Skeletal muscle tissue (tissue), 4 donors: Measurements from ENCODE around the gene HDAC3. TPM values are rescaled to one million over a fixed set of nuclear protein-coding genes. Genes with fewer than 3 reads are reported as not detected.

Experiments
- H3K27ac ChIP-seq: one replicate; pipeline ENCODE4 v1.7.0; 2013; ENCODE audit warnings: mild to moderate bottlenecking, low read depth, low read length, inconsistent platforms
- H3K27me3 ChIP-seq, 3 donors: one replicate each; pipeline ENCODE4 v1.7.0; 2013; ENCODE audit warnings: low read length in 3 of 3; ENCODE audit not compliant: control insufficient read depth in 3 of 3, insufficient read depth in 3 of 3
- H3K36me3 ChIP-seq, 3 donors: one replicate each; pipeline ENCODE4 v1.7.0; 2013; ENCODE audit warnings: low read length in 3 of 3; ENCODE audit not compliant: control insufficient read depth in 3 of 3, insufficient read depth in 3 of 3
- H3K4me1 ChIP-seq, 3 donors: one replicate each; pipeline ENCODE4 v1.7.0; 2013; ENCODE audit warnings: low read length in 3 of 3, mild to moderate bottlenecking in 3 of 3; ENCODE audit not compliant: control insufficient read depth in 3 of 3, insufficient read depth in 3 of 3
- H3K4me3 ChIP-seq, 3 donors: one replicate each; pipeline ENCODE4 v1.7.0; 2013; ENCODE audit warnings: low read length in 3 of 3
- H3K9ac ChIP-seq, 3 donors: one replicate each; pipeline ENCODE4 v1.7.0; 2013; ENCODE audit warnings: low read length in 3 of 3, mild to moderate bottlenecking in 3 of 3, moderate library complexity in 2 of 3, low read depth in 1 of 3
- H3K9me3 ChIP-seq, 3 donors: one replicate each; pipeline ENCODE4 v1.7.0; 2013; ENCODE audit warnings: low read length in 3 of 3; ENCODE audit not compliant: control insufficient read depth in 3 of 3
- total RNA-seq: library from RNA; depleted of rRNA; stranded (reverse); fragments of >200 nt; gene quantifications from one replicate; pipeline ENCODE4 v1.2.3, GENCODE V29; 2014
- donor health status: Osteomylitis.

The HDAC3 gene
- total RNA-seq, 1 donor from 2014 or later = 40.7 TPM

GRCh38 chr5:141623611-141624010, 13.0 kb downstream of the HDAC3 start:
- Histone ChIP-seq H3K27ac (no peak overlapping the region), H3K4me3 (no peak overlapping the region), H3K9me3 (no peaks in the 10 kb centered on the region), H3K36me3 (peaks cover 51 to 65% (median 64%) of the 10 kb centered on the region in 3 donors), H3K27me3 (no peaks in the 10 kb centered on the region), H3K9ac (no peak overlapping the region), H3K4me1 (peaks cover 0 to 5% (median 3%) of the 10 kb centered on the region in 3 donors)

DNA sequence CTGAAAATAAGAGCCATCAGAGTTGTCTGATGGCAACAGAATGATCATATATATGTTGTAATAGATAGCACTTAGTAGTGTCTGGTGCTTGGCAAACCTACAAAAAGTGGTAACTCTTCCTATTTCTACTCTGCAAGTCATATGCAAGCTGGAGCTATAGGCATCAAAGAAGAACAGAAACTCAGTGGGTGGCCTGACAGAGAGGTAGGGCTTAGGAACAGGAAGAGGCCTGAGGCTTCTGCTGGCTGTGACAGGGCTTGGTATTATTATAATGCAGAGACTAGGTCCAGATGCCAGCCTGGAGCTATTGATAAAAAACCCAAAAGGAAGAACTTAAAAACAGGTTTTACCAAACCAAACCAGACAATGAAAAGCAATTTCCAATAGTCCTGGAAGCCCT, 13.5 kb downstream of the HDAC3 start:
- Histone ChIP-seq H3K27ac (no peak overlapping the region), H3K4me3 (no peak overlapping the region), H3K9me3 (no peaks in the 10 kb centered on the region), H3K9ac (no peak overlapping the region), H3K27me3 (no peaks in the 10 kb centered on the region), H3K36me3 (peaks cover 47 to 61% (median 60%) of the 10 kb centered on the region in 3 donors), H3K4me1 (peaks cover 0 to 5% (median 3%) of the 10 kb centered on the region in 3 donors)

GRCh38 chr5:141618804-141619554, 17.7 kb downstream of the HDAC3 start, which contains the start of gene DIAPH1:
Gene DIAPH1, minus strand, starts transcription at chr5:141619000. Its CDS starts 86 bp downstream, at chr5:141618914.
- Histone ChIP-seq H3K9me3 (no peaks in the 10 kb centered on the region), H3K27me3 (no peaks in the 10 kb centered on the region), H3K36me3 (peaks cover 22 to 30% (median 29%) of the 10 kb centered on the region in 3 donors), H3K9ac (peak within 1 kb of the TSS; percentile 88 to 96 (median 93)), H3K4me1 (peaks cover 14 to 30% (median 24%) of the 10 kb centered on the region in 3 donors), H3K4me3 (peak within 1 kb of the TSS; percentile 70 to 84 (median 72)), H3K27ac (peak within 1 kb of the TSS; percentile 96)

DNA sequence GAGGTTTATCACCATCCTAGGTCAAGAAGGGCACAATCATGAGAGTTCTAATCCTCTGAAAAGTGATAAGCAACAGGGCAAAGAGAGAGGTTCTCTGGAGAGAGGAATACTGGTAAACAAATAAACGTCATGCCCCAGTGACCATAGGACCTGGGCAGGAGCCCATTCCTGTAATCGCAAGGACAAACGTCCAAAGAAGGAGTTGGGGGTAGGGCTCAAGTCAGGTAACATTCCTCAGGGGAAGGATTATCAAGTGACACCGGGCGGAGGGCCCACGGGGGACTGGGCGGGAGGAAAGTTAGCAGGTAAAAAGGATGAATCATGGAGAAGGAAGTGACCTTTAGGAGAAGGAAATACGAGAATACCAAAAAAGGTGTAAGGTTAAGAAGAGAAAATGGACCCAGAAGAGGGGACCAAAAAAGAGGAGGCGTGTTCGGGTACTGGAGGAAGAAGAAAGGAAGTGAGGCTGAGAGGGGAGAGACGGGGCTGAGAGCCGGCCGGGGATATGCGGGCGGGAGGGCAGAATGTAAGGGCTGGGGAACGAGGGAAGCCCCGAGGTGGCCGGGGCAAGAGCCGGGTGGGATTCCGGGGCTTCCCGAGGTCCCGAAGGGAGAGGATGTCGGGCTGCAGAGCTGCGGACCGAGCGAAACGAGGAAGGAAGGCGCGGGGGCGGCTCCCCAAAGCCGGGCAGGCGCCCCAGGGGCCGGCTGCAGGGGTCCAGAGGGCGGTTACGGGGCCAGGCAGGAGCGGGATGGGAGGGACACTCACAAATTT, 18.4 kb downstream of the HDAC3 start:
- peaks cover 19 to 35% (median 29%) of the 10 kb centered on the region in 3 donors for H3K4me1 ChIP-seq
- peaks cover 18 to 25% (median 24%) of the 10 kb centered on the region in 3 donors for H3K36me3 ChIP-seq
- peak overlapping the region; percentile 96 for H3K27ac ChIP-seq
- H3K9ac ChIP-seq = peak overlapping the region; percentile 88 to 96 (median 93)
- no peaks in the 10 kb centered on the region for H3K9me3 ChIP-seq
- H3K4me3 ChIP-seq = peak overlapping the region; percentile 70 to 84 (median 72)
- no peaks in the 10 kb centered on the region for H3K27me3 ChIP-seq

GRCh38 chr5:141617682-141618029, 19.0 kb downstream of the HDAC3 start:
- Histone ChIP-seq H3K4me1 (peaks cover 22 to 41% (median 35%) of the 10 kb centered on the region in 3 donors), H3K4me3 (peak overlapping the region; percentile 70 to 84 (median 72)), H3K27me3 (no peaks in the 10 kb centered on the region), H3K27ac (peak overlapping the region; percentile 96), H3K36me3 (peaks cover 18 to 23% (median 21%) of the 10 kb centered on the region in 3 donors), H3K9ac (peak overlapping the region; percentile 88 to 96 (median 93)), H3K9me3 (no peaks in the 10 kb centered on the region)

- H3K4me3 ChIP-seq = peak overlapping the region; percentile 70 to 84 (median 72)
- H3K27ac ChIP-seq = peak overlapping the region; percentile 96
- peaks cover 16 to 21% (median 20%) of the 10 kb centered on the region in 3 donors for H3K36me3 ChIP-seq
- peaks cover 22 to 43% (median 36%) of the 10 kb centered on the region in 3 donors for H3K4me1 ChIP-seq
- no peaks in the 10 kb centered on the region for H3K9me3 ChIP-seq
- no peaks in the 10 kb centered on the region for H3K27me3 ChIP-seq
- peak overlapping the region; percentile 88 to 96 (median 93) for H3K9ac ChIP-seq
Measured at GRCh38 chr5:141617128-141617527, 19.5 kb downstream of the HDAC3 start.

- Histone ChIP-seq H3K36me3 (peaks cover 7 to 12% (median 10%) of the 10 kb centered on the region in 3 donors), H3K9ac (peak overlapping the region; percentile 23 to 96 (median 93)), H3K4me3 (peak overlapping the region; percentile 70 to 84 (median 72)), H3K4me1 (peaks cover 27 to 43% (median 40%) of the 10 kb centered on the region in 3 donors), H3K27me3 (no peaks in the 10 kb centered on the region), H3K9me3 (no peaks in the 10 kb centered on the region), H3K27ac (peak overlapping the region; percentile 96)
Measured at GRCh38 chr5:141615991-141616720, 20.5 kb downstream of the HDAC3 start.

GRCh38 chr5:141613344-141613743, 23.3 kb downstream of the HDAC3 start:
- Histone ChIP-seq H3K9ac (peak overlapping the region in 1 of 3 donors; percentile 10), H3K4me1 (peaks cover 29 to 43% (median 38%) of the 10 kb centered on the region in 3 donors), H3K4me3 (no peak overlapping the region), H3K27me3 (no peaks in the 10 kb centered on the region), H3K9me3 (no peaks in the 10 kb centered on the region), H3K27ac (peak overlapping the region; percentile 48), H3K36me3 (no peaks in the 10 kb centered on the region)

- no peaks in the 10 kb centered on the region for H3K9me3 ChIP-seq
- no peaks in the 10 kb centered on the region for H3K27me3 ChIP-seq
- H3K9ac ChIP-seq = no peak overlapping the region
- no peaks in the 10 kb centered on the region for H3K36me3 ChIP-seq
- no peak overlapping the region for H3K27ac ChIP-seq
- H3K4me1 ChIP-seq = peaks cover 23 to 35% (median 30%) of the 10 kb centered on the region in 3 donors
- H3K4me3 ChIP-seq = no peak overlapping the region
Measured at GRCh38 chr5:141611289-141611688, 25.4 kb downstream of the HDAC3 start.
